ENCODE measurements around the gene C6orf136.
"Not testable (repeated sequence)": the region's sequence is repeated elsewhere in the genome, so short reads cannot be mapped to it uniquely, and the experiment has no call there.

C6orf136 gene

GRCh38 chr6:30664994-30665767 is 18.2 kb downstream of the C6orf136 start:
- DNase-seq, result no peak

DNA sequence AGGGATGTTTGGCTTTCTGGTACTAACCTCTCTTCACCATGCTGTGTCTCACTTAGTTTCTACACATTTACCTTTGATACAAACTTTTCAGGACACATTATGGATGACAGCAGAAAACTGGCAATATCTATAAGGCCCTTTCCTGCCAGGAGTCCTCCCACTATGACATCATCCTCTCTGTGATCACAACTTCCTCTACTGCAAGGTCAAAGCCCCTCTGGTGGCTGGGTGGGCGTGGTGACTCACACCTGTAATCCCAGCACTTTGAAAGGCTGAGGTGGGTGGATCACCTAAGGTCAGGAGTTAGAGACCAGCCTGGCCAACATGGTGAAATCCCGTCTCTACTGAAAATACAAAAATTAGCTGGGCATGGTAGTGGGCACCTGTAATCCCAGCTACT is 19.4 kb downstream of the C6orf136 start:
- not testable (repeated sequence) for DNase-seq

DNA sequence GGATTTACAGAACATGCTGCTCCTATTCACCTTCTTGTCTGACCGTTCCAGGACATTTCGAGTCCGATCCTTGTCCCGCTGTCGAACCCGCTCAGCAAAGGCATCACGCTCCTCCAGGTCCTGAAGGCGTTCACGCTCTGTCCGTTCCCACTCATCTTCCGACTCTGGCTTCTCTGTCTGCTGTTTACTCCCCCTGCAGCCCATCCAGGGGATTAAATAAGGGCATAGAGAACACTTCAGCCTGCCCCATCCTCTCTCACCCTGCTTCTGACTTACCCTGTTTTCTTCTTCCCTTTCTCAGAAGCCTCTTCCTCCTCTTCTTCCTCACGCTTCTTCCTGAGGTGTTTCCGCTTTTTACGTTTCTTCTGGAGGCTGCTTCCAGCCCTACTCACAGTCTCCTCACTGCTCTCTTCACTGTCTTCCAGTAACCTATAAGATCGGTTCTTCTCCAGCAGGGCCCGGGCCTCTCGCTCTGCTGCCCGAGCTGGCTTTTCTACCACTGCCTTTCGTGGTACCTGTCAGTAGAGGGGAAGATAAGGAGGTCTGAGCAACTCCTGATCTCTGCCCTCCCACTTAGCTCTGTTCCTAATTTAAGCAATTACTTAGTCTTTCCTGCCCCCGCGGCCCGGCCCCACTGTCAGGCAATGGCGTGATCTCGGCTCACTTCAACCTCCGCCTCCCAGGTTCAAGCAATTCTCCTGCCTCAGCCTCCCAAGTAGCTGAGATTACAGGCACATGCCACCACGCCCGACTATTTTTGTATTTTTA is 24.0 kb downstream of the C6orf136 start:
- peak; percentile 33 for DNase-seq

DNA sequence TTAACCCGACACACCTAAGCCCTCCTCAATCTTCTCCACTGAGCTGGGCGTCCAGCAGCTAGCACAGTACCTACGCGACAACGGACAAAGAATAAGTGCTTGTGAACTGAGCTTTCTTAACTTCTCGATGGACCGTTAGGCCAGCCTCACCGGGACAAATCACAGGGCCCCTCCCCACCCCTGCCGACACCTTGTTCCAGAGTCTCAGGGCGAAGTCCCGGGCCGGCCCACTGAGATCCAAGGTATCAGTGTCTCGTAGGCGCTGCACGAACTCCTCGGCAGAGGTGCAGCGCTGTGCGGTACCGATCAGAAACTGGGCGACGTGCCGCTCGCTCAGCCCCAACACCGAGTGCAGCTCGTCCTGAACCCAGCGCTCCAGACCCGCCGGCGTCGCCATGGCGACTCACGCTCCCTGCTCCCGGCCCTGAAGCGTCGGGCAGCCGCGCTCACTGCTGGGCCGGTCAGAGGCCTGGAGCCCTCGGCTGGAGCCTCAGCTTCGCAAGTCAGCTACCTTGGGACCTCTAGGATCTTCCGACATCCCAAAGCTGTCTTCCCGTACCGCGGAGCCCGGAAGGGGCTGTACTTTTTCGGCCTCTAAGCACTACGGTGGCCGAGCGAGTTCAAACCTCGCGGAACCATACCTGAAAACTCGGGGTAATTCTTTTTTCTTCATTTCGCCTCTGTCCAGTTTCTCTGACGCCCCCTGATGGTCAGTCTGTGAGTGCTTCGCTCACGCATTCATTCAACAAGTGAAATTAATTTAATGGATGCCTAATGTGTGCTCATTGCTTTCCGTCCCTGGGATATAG is 25.7 kb downstream of the C6orf136 start, which contains the start of gene DHX16:
DHX16 (minus strand) TSS at position 562 of the 809 bp plus-strand sequence; CDS start at position 397, 165 bp downstream.
- DNase-seq, result peak; percentile 98

- no peak for DNase-seq
Measured at GRCh38 chr6:30676660-30677285, 29.8 kb downstream of the C6orf136 start.

GRCh38 chr6:30678964-30679726 is 32.2 kb downstream of the C6orf136 start:
- peak; percentile 92 for DNase-seq

DNA sequence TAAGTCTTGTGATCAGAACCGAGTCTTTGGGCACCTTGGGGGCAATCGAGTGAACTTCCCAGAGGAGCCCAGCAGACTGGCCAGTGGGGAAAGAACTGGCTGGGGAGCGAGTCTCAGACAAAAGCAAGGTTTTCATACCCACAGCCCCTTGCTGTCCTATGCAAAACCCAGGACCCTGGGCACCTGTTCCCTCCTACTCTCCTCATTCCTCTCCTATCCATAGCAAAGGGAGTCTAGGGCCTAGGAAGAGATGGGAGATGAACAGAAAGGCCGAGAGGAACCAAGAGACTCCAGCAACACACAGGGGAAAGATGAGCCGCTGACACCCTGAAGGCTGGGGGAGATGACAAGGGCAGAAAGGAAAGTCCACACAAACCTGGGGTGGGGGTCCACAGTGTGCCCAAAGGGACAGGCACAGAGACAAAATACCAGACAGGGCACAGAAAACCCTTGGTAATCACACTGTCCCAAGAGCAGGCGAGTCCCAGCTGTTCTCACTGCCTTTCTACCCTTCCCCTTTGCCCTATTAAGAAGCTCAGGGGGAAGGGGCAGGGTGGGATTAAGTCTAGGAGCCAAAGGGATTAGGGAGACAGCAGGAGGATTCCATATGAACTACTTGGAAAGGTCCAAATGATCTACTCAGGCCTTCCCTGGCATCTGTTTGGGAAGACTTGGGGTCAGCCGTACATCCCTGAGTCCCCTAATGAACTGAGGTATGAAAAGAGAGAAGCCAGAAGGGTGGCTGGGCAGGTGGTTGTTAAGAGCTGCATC is 33.0 kb downstream of the C6orf136 start:
- DNase-seq, result peak; percentile 99

- no peak for DNase-seq
Measured at GRCh38 chr6:30681766-30682142, 34.8 kb downstream of the C6orf136 start.

- DNase-seq, result peak; percentile 81
Measured at GRCh38 chr6:30682143-30683117, 35.5 kb downstream of the C6orf136 start.

DNA sequence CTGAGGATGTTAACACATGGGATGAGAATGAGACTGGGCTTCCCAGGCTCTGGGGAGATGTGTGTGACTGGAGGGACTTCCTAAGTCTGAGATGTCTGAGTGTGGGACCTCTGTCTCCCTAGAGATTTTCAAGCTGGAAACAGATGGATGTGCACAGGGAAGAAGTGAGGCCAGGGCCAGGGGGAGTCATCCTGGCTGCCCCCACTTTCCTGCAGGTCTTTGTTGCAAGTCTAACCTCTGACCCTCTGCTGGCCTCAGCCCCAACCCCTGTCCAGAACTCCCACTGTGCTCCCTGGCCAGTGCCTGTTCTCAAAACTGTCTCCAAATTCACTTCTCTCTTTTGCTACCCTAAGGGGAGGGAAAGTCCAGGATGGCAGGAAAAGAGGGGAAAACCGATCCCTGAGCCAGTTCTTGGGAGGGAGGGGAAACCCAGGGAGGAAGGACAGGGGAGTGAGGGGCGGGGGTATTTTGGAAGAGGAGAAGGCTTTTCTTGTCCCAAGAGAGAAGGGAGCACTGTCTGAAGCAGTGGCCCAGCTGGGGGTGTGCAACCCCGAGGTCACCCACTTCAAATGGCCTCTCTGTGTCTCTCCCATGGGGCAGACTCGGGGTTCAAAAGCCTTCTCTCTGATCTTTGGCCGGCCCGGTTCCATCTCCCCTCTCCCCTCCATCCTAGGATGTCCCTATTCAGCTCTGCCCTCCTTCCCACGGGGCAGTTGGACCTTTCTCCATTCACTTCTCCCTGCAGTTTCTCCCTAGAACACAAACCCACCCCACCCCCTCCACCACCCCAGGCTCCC is 36.4 kb downstream of the C6orf136 start:
- no peak for DNase-seq

- DNase-seq, result no peak
Measured at GRCh38 chr6:30683980-30684338, 37.0 kb downstream of the C6orf136 start.

GRCh38 chr6:30684386-30685156 is 37.6 kb downstream of the C6orf136 start:
- DNase-seq, result no peak

- DNase-seq, result peak; percentile 22
Measured at GRCh38 chr6:30685157-30686008, 38.5 kb downstream of the C6orf136 start.

- peak; percentile 76 for DNase-seq
Measured at GRCh38 chr6:30686009-30686907, 39.3 kb downstream of the C6orf136 start, which contains the start of gene PPP1R18. Gene PPP1R18 (minus strand): TSS chr6:30686645. CDS start chr6:30686018, 627 bp downstream.

DNA sequence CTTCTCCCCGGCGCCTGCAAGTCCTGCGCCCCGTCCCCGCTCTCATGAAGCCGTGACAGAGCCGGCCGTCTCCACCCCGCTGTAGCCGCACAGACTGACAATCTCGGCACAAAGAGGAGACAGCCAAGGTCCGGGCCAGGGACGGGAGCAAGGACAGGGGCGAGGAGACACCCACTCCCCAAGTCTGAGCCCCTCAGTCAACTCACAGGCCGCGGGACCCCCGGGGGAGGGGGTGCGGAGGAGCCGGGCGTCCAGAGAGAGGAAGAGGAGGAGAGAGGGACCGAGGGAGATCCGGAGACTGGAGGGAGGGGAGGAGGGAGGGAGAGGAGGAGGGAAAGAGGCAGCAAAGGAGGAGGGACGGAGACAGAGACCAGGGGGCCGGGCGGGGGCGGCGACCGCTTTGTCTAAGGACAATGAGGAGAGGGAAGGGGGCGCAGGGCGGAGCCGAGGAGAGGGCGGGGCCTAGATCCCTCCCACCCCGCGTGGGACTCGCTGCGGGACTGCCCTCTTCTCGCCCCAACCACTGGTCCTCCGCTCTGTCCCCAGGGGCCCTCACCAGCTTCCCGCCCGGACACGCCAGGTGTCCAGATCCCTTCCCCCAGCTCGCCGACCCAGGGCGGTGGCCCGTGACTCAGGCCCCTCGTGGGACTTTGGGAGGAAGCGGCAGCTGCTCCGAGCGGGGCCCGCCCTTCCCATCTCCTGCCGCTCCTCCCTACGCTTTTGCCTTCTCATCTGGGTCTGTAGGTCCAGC is 40.1 kb downstream of the C6orf136 start:
- DNase-seq, result peak; percentile 96
